ENCODE data around the gene ARL2. TPM values are rescaled to one million over a fixed set of nuclear protein-coding genes. Genes with fewer than 3 reads are reported as not detected.

ARL2 gene
- total and polyA plus RNA-seq, 2 donors (not counting 3 experiments of a cell fraction or from before 2014, with no cell fraction given) = 109 to 259 TPM

DNA sequence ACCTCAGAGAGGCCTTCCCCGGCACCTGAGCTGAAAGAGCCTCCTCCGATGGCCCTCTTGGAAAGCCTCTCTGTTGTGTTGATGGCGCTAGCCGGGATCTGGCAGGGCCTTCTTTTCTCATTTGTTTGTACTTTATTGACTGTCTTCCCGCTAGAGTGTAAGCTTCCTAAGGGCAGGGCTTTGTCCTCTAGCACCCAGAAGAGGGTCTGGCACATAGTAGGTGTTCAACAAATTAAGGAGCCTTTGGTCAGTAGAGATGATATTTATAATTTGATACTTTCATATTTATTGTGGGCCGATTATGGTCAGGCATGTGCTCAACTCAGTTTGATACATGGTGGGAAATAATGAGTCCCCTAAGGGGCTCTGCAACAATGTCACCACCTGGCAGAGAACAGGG, 4.0 kb downstream of the ARL2 start:
- Histone ChIP-seq H2AFZ (ENCODE audit: low read depth, low read length) (no peak overlapping the region), H3K4me2 (ENCODE audit: insufficient read depth, low read length) (no peak overlapping the region), H4K20me1 (replicated peaks; ENCODE audit: control insufficient read depth, extremely low read depth, insufficient read depth, low read length) (no peaks in the 10 kb centered on the region), H3K27ac (ENCODE audit: insufficient read depth, low read depth, low read length) (no peak overlapping the region), H3K79me2 (ENCODE audit: control insufficient read depth, insufficient read depth, low read length) (peaks cover 2% of the 10 kb centered on the region), H3K4me3 (replicated peaks in 1 of 3; ENCODE audit: insufficient read depth in 1 of 3, low read depth in 1 of 3, low read length in 3 of 3) (no peak overlapping the region), H3K27me3 (ENCODE audit: control insufficient read depth in 2 of 2, insufficient read depth in 2 of 2, low read length in 2 of 2) (no peaks in the 10 kb centered on the region), H3K9ac (replicated peaks; ENCODE audit: extremely low read depth, insufficient read depth, low read length) (no peak overlapping the region), H3K9me1 (replicated peaks; ENCODE audit: control insufficient read depth, extremely low read depth, insufficient read depth, low read length) (no peaks in the 10 kb centered on the region), H3K4me1 (ENCODE audit: control insufficient read depth, extremely low read depth, insufficient read depth, low read length) (peaks cover 4% of the 10 kb centered on the region), H3K36me3 (ENCODE audit: control insufficient read depth in 2 of 2, extremely low read depth in 1 of 2, insufficient read depth in 2 of 2, low read length in 2 of 2) (peaks cover 0 to 4% of the 10 kb centered on the region in 2 experiments), H3K9me3 (replicated peaks; ENCODE audit: control insufficient read depth, insufficient read depth, low read length) (no peaks in the 10 kb centered on the region)
- CTCF ChIA-PET = interaction anchor here (1.2 kb wide), 1 partner anchor 15 kb away, joined by 3 read pairs; no protein-coding TSS in a partner anchor
- POLR2A ChIA-PET = no interaction called here
- no peak for DNase-seq (ENCODE audit: low read depth, low spot score)
- TF ChIP-seq EZH2 (IDR thresholded peaks at IDR 0.05; ENCODE audit: borderline replicate concordance, low read depth, low read length, severe bottlenecking) (no peak), POLR2AphosphoS5 (IDR thresholded peaks at IDR 0.05; ENCODE audit: insufficient read depth, low read depth, low read length) (no peak), POLR2A (IDR thresholded peaks at IDR 0.05; ENCODE audit: low read depth, low read length) (no peak), FOS (IDR thresholded peaks at IDR 0.05; ENCODE audit: borderline replicate concordance, insufficient read depth, low read length) (no peak), GATA2 (IDR thresholded peaks at IDR 0.05; ENCODE audit: insufficient read depth, insufficient read length, low read depth, low read length) (no peak), MYC (IDR thresholded peaks at IDR 0.05; ENCODE audit: low read depth, low read length) (no peak)
- TF ChIP-seq, protein P1, sequence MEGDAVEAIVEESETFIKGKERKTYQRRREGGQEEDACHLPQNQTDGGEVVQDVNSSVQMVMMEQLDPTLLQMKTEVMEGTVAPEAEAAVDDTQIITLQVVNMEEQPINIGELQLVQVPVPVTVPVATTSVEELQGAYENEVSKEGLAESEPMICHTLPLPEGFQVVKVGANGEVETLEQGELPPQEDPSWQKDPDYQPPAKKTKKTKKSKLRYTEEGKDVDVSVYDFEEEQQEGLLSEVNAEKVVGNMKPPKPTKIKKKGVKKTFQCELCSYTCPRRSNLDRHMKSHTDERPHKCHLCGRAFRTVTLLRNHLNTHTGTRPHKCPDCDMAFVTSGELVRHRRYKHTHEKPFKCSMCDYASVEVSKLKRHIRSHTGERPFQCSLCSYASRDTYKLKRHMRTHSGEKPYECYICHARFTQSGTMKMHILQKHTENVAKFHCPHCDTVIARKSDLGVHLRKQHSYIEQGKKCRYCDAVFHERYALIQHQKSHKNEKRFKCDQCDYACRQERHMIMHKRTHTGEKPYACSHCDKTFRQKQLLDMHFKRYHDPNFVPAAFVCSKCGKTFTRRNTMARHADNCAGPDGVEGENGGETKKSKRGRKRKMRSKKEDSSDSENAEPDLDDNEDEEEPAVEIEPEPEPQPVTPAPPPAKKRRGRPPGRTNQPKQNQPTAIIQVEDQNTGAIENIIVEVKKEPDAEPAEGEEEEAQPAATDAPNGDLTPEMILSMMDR (IDR thresholded peaks at IDR 0.05; ENCODE audit: extremely low read depth in 1 of 2, insufficient read depth in 1 of 2, low read depth in 1 of 2, low read length in 2 of 2) = no peak
- TF ChIP-seq, protein P2, sequence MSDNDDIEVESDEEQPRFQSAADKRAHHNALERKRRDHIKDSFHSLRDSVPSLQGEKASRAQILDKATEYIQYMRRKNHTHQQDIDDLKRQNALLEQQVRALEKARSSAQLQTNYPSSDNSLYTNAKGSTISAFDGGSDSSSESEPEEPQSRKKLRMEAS (IDR thresholded peaks at IDR 0.05; ENCODE audit: insufficient read depth, insufficient read length) = no peak
- BruUV-seq (replicated peaks) = no TSS peak
- intact Hi-C loops (cut with micrococcal nuclease) (no loop called here), dilution Hi-C loops (cut with MboI; ENCODE audit: extremely low pct_ligation_motif_present, low sequenced_read_pairs) (no loop called here)
- FAIRE-seq = no peak
